K562 (cell line): ENCODE results near the gene HAUS5. TPM values are rescaled to one million over a fixed set of nuclear protein-coding genes. Genes with fewer than 3 reads are reported as not detected.
A peak's percentile ranks its signal among the peaks of the same experiment; 100 is the strongest.

Source experiments
- ATAC-seq: fragments of 200-7000 bp; cut with Tn5 transposase; 3 replicates; pipeline ENCODE4 v1.9.1; 2020; ENCODE audit warnings: moderate library complexity
- BruUV-seq: library from RNA; stranded (reverse); fragments of 400-500 nt; replicated peaks from 2 replicates; lab custom pipeline; 2021; lab: Mats Ljungman, UMichigan
- CTCF ChIA-PET: fragments of 300-600 bp; formaldehyde crosslinking; extraction: SDS; loops from one replicate; lab custom pipeline; 2021; ENCODE audit warnings: low intra/inter-chr PET ratio; lab: Yijun Ruan, JAX
- POLR2A ChIA-PET: fragments of 300-600, 350-650 bp; sonication (Branson Sonifier 250); formaldehyde crosslinking; extraction: SDS; loops from one replicate; lab custom pipeline; 2021; ENCODE audit warnings: antibody characterized with exemption, inconsistent platforms; lab: Yijun Ruan, JAX
- DNase-seq, 4 experiments: peaks; one replicate each; pipeline versions ENCODE4 v3.0.0 to v3.0.0-alpha.2; 2011 to 2018; ENCODE audit warnings: low spot score in 3 of 4, mixed read lengths in 3 of 4; ENCODE audit errors: extremely low read depth in 1 of 4
- FAIRE-seq: peaks from 2 replicates; lab custom pipeline; 2011; peaks lifted over from hg19 to GRCh38; lab: Jason Lieb, UNC
- H2AFZ ChIP-seq: 2 replicates; pipeline ENCODE4 v1.6.0; 2011; ENCODE audit warnings: low read depth, low read length, control low read depth, inconsistent platforms
- H3K27ac ChIP-seq: fragments of 200-600 bp; 3 replicates; pipeline ENCODE4 v1.8.0; 2011; ENCODE audit warnings: low read depth, mild to moderate bottlenecking, control low read depth, inconsistent platforms, low read length, moderate library complexity, mixed read lengths; ENCODE audit errors: extremely low read depth
- H3K27me3 ChIP-seq, 2 experiments: fragments of 300-600 bp in 1 of 2; 2 replicates in 1 of 2; 3 replicates in 1 of 2; pipeline versions ENCODE4 v1.6.0 to v1.8.0; 2011; ENCODE audit warnings: inconsistent platforms in 2 of 2, low read length in 2 of 2, mild to moderate bottlenecking in 1 of 2, mixed read lengths in 1 of 2, moderate library complexity in 1 of 2; ENCODE audit not compliant: control insufficient read depth in 2 of 2, insufficient read depth in 2 of 2
- H3K36me3 ChIP-seq: fragments of 300-600 bp; 3 replicates; pipeline ENCODE4 v1.8.0; 2011; ENCODE audit warnings: mild to moderate bottlenecking, low read length, inconsistent platforms; ENCODE audit not compliant: control insufficient read depth, insufficient read depth
- H3K4me1 ChIP-seq, 2 experiments: fragments of 200-600 bp in 1 of 2; replicated peaks in 1 of 2; 2 replicates in 1 of 2; 3 replicates in 1 of 2; pipeline versions ENCODE4 v1.5.1 to v1.8.0; 2011; ENCODE audit warnings: inconsistent platforms in 2 of 2, low read length in 2 of 2, mild to moderate bottlenecking in 1 of 2, mixed read lengths in 1 of 2, moderate library complexity in 1 of 2; ENCODE audit not compliant: control insufficient read depth in 2 of 2, insufficient read depth in 2 of 2
- H3K4me2 ChIP-seq: 2 replicates; pipeline ENCODE4 v1.6.1; 2011; ENCODE audit warnings: low read length, control low read depth, inconsistent platforms, mixed read lengths; ENCODE audit not compliant: insufficient read depth
- H3K4me3 ChIP-seq: fragments of 200-600 bp; sonication (generic), shearing (Covaris generic); 2 replicates; pipeline ENCODE4 v1.5.1; 2016; ENCODE audit warnings: control low read depth, inconsistent platforms
- H3K79me2 ChIP-seq: fragments of 200-600 bp; 3 replicates; pipeline ENCODE4 v1.8.0; 2011; ENCODE audit warnings: low read length, inconsistent platforms; ENCODE audit not compliant: control insufficient read depth, insufficient read depth
- H3K9ac ChIP-seq, 2 experiments: 2 replicates each; pipeline versions ENCODE4 v1.6.0 to v1.6.1; 2011; ENCODE audit warnings: low read depth in 2 of 2, low read length in 2 of 2, control low read depth in 1 of 2, inconsistent platforms in 1 of 2, mild to moderate bottlenecking in 1 of 2, mixed read lengths in 1 of 2; ENCODE audit not compliant: insufficient read depth in 1 of 2
- H3K9me1 ChIP-seq: one replicate; pipeline ENCODE4 v1.6.0; 2011; ENCODE audit warnings: inconsistent platforms, mild to moderate bottlenecking, low read length, moderate library complexity; ENCODE audit not compliant: control insufficient read depth, insufficient read depth
- H3K9me3 ChIP-seq: replicated peaks from 2 replicates; pipeline ENCODE4 v1.5.1; 2011; ENCODE audit warnings: low read depth, low read length, inconsistent platforms; ENCODE audit not compliant: control insufficient read depth, insufficient read depth
- H4K20me1 ChIP-seq: replicated peaks from 2 replicates; pipeline ENCODE4 v1.6.1; 2011; ENCODE audit warnings: low read length, inconsistent platforms, mixed read lengths; ENCODE audit not compliant: control insufficient read depth, insufficient read depth
- HNRNPL ChIP-seq: fragments of 200-400 bp; formaldehyde crosslinking; IDR thresholded peaks from 2 replicates; pipeline ENCODE4 v1.6.1; 2017; ENCODE audit warnings: low read depth, mild to moderate bottlenecking, low read length
- KLF13 ChIP-seq: fragments of 450-650 bp; IDR thresholded peaks from 2 replicates; pipeline ENCODE4 v1.6.1; 2016; ENCODE audit warnings: missing genetic modification characterization, low read depth, mild to moderate bottlenecking, missing compliant biosample characterization, moderate library complexity, borderline replicate concordance
- PHTF2 ChIP-seq: fragments of 250-450 bp; sonication (Bioruptor Pico); IDR thresholded peaks from 2 replicates; pipeline ENCODE4 v1.5.0; 2021; ENCODE audit warnings: mild to moderate bottlenecking
- SMARCE1 ChIP-seq: fragments of 450-650 bp; IDR thresholded peaks from 2 replicates; pipeline ENCODE4 v1.7.1; 2016; ENCODE audit warnings: mild to moderate bottlenecking
- TAL1 ChIP-seq: fragments of 450-650 bp; IDR thresholded peaks from 2 replicates; pipeline ENCODE4 v1.6.1; 2016; ENCODE audit warnings: mild to moderate bottlenecking
- TCF7L2 ChIP-seq: fragments of 150-350 bp; IDR thresholded peaks from 2 replicates; pipeline ENCODE4 v1.6.1; 2016; ENCODE audit warnings: low read depth, mild to moderate bottlenecking, low read length, moderate library complexity
- THRAP3 ChIP-seq: fragments of 450-650 bp; IDR thresholded peaks from 2 replicates; pipeline ENCODE4 v1.6.1; 2016; ENCODE audit warnings: mild to moderate bottlenecking, inconsistent platforms, borderline replicate concordance
- ZFP91 ChIP-seq: sonication (generic); formaldehyde crosslinking; IDR thresholded peaks from 2 replicates; pipeline ENCODE4 v1.8.0; 2022; ENCODE audit warnings: mild to moderate bottlenecking, missing genetic modification reagents
- ZNF133 ChIP-seq: fragments of 250-450 bp; sonication (Bioruptor Pico); IDR thresholded peaks from 2 replicates; pipeline ENCODE4 v1.4.0; 2020; ENCODE audit warnings: mild to moderate bottlenecking
- ZNF174 ChIP-seq: fragments of 250-450 bp; sonication (Bioruptor Pico); IDR thresholded peaks from 2 replicates; pipeline ENCODE4 v1.4.0; 2020; ENCODE audit warnings: mild to moderate bottlenecking
- ZNF583 ChIP-seq: fragments of 250-450 bp; sonication (Bioruptor Pico); IDR thresholded peaks from 2 replicates; pipeline ENCODE4 v1.4.0; 2020
- WGBS: fragments of 100-300 bp; shearing (Covaris generic); methylation state at CpG from one replicate; pipeline ENCODE4 v1.1.6; 2016; ENCODE audit warnings: low coverage, mixed read lengths; ENCODE audit not compliant: insufficient coverage; ENCODE audit errors: missing lambda C conversion rate; 5-methylcytosine and 5-hydroxymethylcytosine counted together
- in situ Hi-C: fragments of 300-500 bp; cut with MboI; formaldehyde crosslinking; loops from 4 replicates; pipeline ENCODE4 v1.15.0; 2018; ENCODE audit warnings: inconsistent platforms, mixed read lengths
- intact Hi-C: fragments of 100-400 bp; cut with micrococcal nuclease; formaldehyde crosslinking; loops from 2 replicates; pipeline ENCODE4 v1.14.2; 2022
- polyA plus RNA-seq, 8 experiments: library from polyadenylated mRNA; depleted of rRNA in 4 of 8; stranded (reverse) in 5 of 8; unstranded in 3 of 8; fragments of >200 nt; fragmentation: Nextera tagmentation in 2 of 8; fragmentation: Illumina TruSeq in 1 of 8; extraction: Ambion mirVana in 2 of 8; extraction: Trizol in 1 of 8; gene quantifications; 2 replicates each; pipeline versions ENCODE4 v1.2.1 to v1.2.3, GENCODE V29; 2011 to 2014; ENCODE audit warnings: inconsistent platforms in 1 of 8, missing spikeins in 1 of 8
- total RNA-seq, 7 experiments: library from RNA; depleted of rRNA in 6 of 7; stranded (reverse); fragments of >200 nt in 6 of 7; fragmentation: Illumina TruSeq in 2 of 7; extraction: Trizol in 2 of 7; gene quantifications; 2 replicates each; pipeline versions ENCODE4 v1.2.1 to v1.2.3, GENCODE V29; 2011 to 2021; ENCODE audit warnings: low replicate concordance in 1 of 7

The HAUS5 gene
- total and polyA plus RNA-seq, 9 of the 15 experiments (the other 6 are each of a cell fraction or from before 2014, with no cell fraction given): 3.5 to 41.3 (median 14.2) TPM

GRCh38 chr19:35565016-35565856 is 47.3 kb upstream of the HAUS5 start:
- peak; percentile 55 for FAIRE-seq
- Histone ChIP-seq H3K27me3 (peaks cover 19 to 53% of the 10 kb centered on the region in 2 experiments; a peak in 4 of 5 replicates), H3K9ac (no peak overlapping the region), H3K9me1 (peaks cover 3% of the 10 kb centered on the region), H3K27ac (no peak overlapping the region), H4K20me1 (no peaks in the 10 kb centered on the region), H3K4me2 (no peak overlapping the region), H3K4me3 (no peak overlapping the region), H3K4me1 (peaks cover 0 to 7% of the 10 kb centered on the region in 2 experiments; a peak in 2 of 5 replicates), H3K9me3 (no peaks in the 10 kb centered on the region), H2AFZ (no peak overlapping the region), H3K79me2 (no peaks in the 10 kb centered on the region), H3K36me3 (no peaks in the 10 kb centered on the region)
- in situ Hi-C loops (no loop called here), intact Hi-C loops (no loop called here)
- ChIA-PET CTCF (no interaction called here), POLR2A (interaction anchor here (0.6 to 1.2 kb wide), 3 partner anchors 21 to 190 kb away, joined by 3 to 4 read pairs (median 3); partner anchors contain the start of gene PMIS2)
- ATAC-seq: no peak
- TF ChIP-seq TCF7L2 (no peak), ZNF583 (CRISPR knock-in tag) (no peak), ZNF133 (CRISPR knock-in tag) (no peak), ZNF174 (CRISPR knock-in tag) (no peak), THRAP3 (no peak), HNRNPL (no peak), ZFP91 (CRISPR knock-in tag) (no peak), PHTF2 (CRISPR knock-in tag) (no peak), SMARCE1 (no peak), TAL1 (no peak), KLF13 (tag) (no peak)
- 2% methylated on average over 12 of the region's 12 CpGs for WGBS
- DNase-seq: no peak
- BruUV-seq: no TSS peak
